WTC11 (cell line): ENCODE data around the gene CCDC170.

ENCODE experiments used
- ATF2 ChIP-seq: sonication (generic); formaldehyde crosslinking; IDR thresholded peaks from 2 replicates; pipeline ENCODE4 v1.8.1; 2022; ENCODE audit warnings: low read depth, missing genetic modification reagents, borderline replicate concordance
- CTCF ChIP-seq: fragments of 200-600 bp; IDR thresholded peaks from 2 replicates; pipeline ENCODE4 v1.8.0; 2022; ENCODE audit warnings: antibody characterized with exemption
- ETV6 ChIP-seq: sonication (generic); formaldehyde crosslinking; IDR thresholded peaks from 2 replicates; pipeline ENCODE4 v1.8.1; 2022; ENCODE audit warnings: mild to moderate bottlenecking, missing genetic modification reagents
- NFE2L1 ChIP-seq: sonication (generic); formaldehyde crosslinking; IDR thresholded peaks from 2 replicates; pipeline ENCODE4 v1.8.1; 2023; ENCODE audit warnings: missing genetic modification reagents
- NR1H2 ChIP-seq: sonication (generic); formaldehyde crosslinking; IDR thresholded peaks from 2 replicates; pipeline ENCODE4 v1.9.0; 2021; ENCODE audit warnings: mild to moderate bottlenecking, moderate library complexity, missing genetic modification reagents

- TF ChIP-seq CTCF (no peak), ETV6 (no peak), NFE2L1 (CRISPR knock-in tag) (no peak), ATF2 (CRISPR knock-in tag) (no peak), NR1H2 (CRISPR knock-in tag) (no peak)
Observed at GRCh38 chr6:151495380-151495779, 1.6 kb downstream of the CCDC170 start.
